Hematopoietic multipotent progenitor cell treated with erythropoietin and hydrocortisone succinate and interleukin-3 and kit ligand, for 6 days (in vitro differentiated cells): ENCODE data around the gene PDE4B.

ENCODE experiments used
- DNase-seq: peaks from one replicate; pipeline ENCODE4 v3.0.0-alpha.2; 2015

PDE4B gene

DNA sequence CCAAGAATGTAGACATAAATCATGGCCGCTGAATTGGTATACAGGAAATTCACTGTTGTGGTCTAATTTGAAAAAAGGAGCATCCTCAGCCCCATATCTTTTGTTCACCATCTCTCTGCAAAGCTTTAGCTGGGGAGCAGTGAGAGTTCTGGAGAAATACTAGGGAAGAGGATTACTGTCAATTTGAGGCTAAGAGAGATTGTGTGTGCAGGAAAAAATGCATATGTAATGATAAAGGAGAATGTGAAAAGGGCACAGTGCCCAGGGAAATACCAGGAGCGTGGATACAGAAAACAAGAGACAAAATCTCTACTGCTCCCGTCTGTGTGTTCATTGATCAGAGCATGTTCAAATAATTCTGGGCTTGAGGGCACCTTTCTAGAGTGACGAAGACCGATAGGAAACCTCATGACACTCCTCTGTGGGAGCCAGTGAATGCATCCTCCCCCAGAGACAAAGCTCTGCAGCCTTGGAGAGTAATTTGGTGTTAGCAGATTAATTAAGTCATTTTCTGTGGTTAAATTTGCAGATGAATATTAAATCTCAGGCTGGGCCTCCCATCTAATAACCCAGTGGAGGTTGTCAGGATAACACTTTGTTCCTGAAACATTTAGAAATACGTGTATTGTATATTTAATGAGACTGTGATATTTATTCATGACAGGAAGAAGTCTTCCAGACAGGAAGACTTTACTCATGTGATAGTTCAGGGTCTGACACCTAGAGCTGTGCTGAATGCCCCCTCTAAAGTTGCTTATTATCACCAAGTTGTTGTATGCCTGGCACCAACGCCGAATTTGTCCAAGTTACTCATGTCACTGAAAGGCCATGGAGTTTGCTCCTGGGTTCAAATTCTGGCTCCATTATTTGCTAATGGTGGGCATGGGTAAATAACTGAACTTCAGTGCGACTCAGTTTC, 453.9 kb downstream of the PDE4B start:
- DNase-seq: no peak

DNA sequence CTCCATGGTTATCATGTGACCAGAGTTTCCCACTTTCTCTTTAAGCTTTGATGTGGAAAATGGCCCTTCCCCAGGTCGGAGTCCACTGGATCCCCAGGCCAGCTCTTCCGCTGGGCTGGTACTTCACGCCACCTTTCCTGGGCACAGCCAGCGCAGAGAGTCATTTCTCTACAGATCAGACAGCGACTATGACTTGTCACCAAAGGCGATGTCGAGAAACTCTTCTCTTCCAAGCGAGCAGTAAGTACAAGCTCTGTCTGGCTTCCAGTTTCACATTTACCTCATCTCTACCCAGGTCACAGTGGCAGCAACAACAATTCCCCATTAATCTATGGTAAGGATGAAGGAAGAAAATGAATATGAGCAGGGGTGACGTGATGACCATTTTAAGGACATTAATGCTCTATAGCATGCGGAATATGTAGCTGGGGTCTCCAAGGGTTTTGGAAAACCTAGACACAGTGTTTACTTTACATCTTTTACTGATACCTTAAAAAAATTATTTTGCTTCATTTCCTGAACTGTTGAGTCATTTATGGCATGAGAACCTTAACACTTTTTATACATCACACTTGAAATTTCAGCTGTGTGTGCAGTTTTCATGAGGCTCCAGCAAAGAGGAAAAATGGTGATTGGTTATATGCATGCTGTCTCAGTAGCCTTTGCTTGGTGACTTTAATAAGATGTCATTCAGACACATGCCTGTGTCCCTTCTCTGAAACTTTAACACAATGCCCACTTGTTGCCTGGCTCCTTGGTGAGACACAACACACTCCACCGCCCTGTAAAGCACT, 454.9 kb downstream of the PDE4B start:
- DNase-seq: no peak

- no peak for DNase-seq
Measured at GRCh38 chr1:66248257-66248656, 455.6 kb downstream of the PDE4B start.

DNA sequence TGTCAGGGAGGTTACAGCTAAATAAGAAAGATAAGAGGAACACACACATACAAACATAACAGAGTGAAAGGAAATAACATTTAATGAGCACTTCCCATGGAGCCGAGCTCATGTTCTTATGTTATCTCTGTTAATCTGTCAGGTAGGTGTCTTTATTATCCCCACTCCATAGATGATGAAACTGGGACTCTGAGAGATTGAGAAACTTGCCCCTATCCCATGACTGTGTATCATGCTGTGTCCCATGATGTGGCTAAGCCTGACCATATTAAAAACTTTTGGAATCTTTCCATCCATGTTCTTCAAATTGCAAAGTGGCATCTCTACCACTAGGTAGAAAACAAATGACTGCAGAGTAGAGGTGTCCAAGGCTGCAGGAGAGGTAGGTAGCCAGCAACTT, 456.1 kb downstream of the PDE4B start:
- no peak for DNase-seq

- DNase-seq: no peak
Measured at GRCh38 chr1:66250075-66250474, 457.4 kb downstream of the PDE4B start.

GRCh38 chr1:66250478-66250877, 457.8 kb downstream of the PDE4B start:
- DNase-seq: no peak

DNA sequence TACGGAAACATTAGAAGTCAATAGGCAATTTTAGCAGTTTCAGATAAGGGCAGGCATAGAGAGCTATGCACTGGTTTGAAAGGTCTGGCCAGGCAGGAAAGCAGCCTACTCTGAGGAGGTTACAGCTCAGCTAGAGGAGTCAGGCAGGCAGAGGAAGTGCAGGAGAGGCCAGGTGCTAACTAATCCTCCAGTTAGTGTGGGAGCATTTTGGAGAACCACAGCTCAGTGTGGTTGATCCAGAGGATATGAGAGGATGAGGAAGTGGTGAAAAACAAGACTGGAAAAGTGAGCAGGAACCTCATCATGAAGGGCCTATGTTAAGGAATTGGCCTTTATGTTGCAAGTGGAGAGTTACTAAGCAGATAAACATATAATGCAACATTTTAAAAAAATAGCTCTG, 458.9 kb downstream of the PDE4B start:
- DNase-seq: peak; percentile 10

GRCh38 chr1:66253330-66253921, 460.7 kb downstream of the PDE4B start:
- peak; percentile 67 for DNase-seq

DNA sequence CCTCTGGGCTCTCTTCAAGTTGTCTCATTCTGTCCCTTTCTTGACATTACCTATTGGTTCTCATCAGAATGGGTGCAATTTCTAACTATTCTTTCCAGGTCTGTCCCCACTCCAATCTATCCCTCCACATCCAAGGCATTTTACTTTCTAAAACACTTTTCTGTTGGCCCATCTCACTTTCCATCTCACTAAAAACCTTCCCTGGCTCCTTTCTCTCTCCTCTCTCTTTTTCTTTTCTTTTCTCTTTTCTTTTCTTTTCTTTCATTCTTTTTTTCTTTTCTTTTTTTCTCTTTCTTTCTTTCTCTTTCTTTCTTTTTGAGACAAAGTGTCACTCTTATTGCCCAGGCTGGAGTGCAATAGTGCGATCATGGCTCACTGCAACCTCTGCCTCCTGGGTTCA, 462.1 kb downstream of the PDE4B start:
- DNase-seq: no peak

GRCh38 chr1:66256629-66257572, 464.2 kb downstream of the PDE4B start:
- DNase-seq: no peak

GRCh38 chr1:66258404-66259105, 465.9 kb downstream of the PDE4B start:
- DNase-seq: no peak

GRCh38 chr1:66261364-66261763, 468.7 kb downstream of the PDE4B start:
- DNase-seq: no peak

DNA sequence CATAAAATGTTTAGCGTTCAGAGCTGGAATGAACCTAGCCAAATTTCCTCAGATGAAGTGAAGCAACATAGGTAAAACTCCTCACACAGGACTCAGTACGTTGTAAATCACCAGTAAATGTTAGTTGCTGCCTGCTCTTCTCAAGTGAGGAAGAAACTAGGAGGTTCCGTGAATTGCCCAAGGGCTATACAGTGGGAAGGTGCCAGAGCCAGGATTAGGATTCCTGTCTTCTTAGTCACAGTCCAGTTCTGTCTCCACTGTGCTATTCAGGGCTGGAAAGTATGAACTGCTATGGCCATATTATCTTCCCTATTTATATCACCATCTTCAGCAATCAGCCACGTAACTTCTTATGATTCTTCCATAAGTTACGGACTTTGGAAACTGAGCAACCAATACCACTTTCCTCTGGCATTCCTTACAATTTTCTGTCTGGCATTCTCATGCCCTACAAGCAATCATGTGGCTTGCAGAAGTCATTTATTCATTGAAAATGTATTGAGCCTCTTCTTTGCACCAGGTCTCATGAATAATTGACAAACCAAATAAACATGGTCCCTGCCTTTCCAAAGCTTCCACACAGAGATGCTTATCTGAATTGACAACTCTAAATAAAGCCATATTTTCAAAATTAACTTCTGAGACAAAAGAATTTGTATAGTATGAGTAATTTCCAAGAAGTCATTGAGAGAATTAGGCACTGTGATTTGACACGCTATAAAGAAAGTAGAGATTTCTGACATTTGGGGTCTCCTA, 469.7 kb downstream of the PDE4B start:
- DNase-seq: no peak

DNA sequence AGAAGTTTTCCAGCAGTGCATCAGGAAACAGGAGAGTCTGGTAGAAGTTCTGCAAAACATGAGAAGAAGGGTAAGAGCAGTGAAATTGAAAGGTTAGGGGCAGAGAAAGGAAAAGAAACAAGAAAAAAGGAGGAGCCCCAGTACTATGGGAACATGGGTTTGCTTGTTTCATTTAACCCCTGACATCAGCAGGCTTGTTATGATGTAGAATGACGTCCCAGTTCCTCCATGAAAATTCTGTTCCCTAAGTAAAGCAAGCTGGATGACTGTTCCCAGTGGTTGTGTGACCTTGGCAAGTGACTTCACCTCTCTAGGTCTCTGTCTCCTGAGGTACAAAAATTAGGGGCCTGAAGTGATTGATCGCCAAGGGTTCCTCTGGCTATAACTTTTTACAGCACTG, 472.6 kb downstream of the PDE4B start:
- DNase-seq: no peak

DNA sequence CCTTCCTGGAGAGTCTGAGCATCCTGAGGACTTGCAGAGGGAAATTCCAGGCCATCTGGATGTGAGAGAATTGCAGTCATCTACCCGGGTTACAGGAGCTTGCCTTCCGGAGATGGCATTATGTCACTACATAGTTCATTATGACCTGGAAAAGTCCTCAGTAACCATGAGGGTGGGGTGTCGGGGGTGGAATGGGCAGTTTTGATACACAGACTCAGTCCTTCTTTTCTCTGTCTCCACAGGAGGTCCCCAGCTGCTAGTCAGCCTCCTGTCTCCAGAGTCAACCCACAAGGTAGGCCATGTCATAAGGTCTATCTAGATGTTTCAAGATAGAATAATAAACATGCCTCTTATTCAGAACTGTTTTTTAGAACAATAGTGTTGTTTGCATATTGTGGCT, 473.1 kb downstream of the PDE4B start:
- DNase-seq: no peak

- DNase-seq: no peak
Measured at GRCh38 chr1:66266350-66266749, 473.7 kb downstream of the PDE4B start.

- no peak for DNase-seq
Measured at GRCh38 chr1:66266756-66267155, 474.1 kb downstream of the PDE4B start.

- no peak for DNase-seq
Measured at GRCh38 chr1:66267201-66267940, 474.7 kb downstream of the PDE4B start.

GRCh38 chr1:66269222-66269621, 476.5 kb downstream of the PDE4B start:
- DNase-seq: no peak

DNA sequence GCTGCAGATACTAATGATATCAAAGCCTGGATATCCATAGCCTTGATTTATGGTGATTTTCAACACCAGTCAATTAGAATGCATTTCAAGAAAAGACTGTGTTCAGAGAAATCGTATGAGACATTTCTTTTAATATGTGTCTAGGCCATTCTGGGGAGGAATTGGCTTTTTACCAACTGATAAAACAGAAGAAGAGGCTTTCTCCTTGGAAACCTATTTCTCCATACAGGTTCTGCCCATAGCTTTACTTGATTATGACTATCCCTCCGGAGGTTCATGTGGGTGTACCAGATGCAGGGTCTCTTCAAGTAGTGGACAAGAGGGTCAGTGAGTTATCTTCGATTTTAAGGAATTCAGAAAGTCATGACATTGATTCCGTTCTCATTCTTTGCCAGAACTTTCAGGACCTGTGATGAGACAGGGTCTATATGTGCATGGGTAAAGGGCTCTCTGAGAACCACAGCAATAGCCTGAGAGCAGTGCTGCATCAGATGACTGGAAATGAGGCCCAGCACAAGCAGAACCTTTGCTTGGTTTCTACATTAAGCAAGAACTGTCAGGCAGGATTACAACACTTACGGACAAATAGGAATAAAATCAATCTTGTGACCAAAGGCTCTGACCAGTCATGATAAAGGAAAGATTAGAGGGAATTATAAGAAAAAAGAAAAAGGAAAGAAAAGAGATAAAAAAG, 477.6 kb downstream of the PDE4B start:
- DNase-seq: no peak
